NCI-H1930 (cell line): Measurements from ENCODE around the gene FDX2.
A peak's percentile ranks its signal among the peaks of the same experiment; 100 is the strongest.
"Not testable (repeated sequence)": the region's sequence is repeated elsewhere in the genome, so short reads cannot be mapped to it uniquely, and the experiment has no call there.

Experiments used
- DNase-seq, 2 experiments: peaks; one replicate each; lab custom pipeline; 2025; lab: John Stamatoyannopoulos, UW

Gene FDX2

GRCh38 chr19:10284065-10284959 is 31.5 kb downstream of the FDX2 start:
- DNase-seq, result no peak

GRCh38 chr19:10283301-10284064 is 32.3 kb downstream of the FDX2 start:
- no peak for DNase-seq

- not testable (repeated sequence) for DNase-seq
Observed at GRCh38 chr19:10282043-10282442, 33.8 kb downstream of the FDX2 start.

GRCh38 chr19:10279737-10280442 is 35.9 kb downstream of the FDX2 start:
- no peak for DNase-seq

GRCh38 chr19:10278935-10279334 is 36.9 kb downstream of the FDX2 start:
- DNase-seq, result no peak

GRCh38 chr19:10277795-10278589 is 37.8 kb downstream of the FDX2 start:
- no peak for DNase-seq

GRCh38 chr19:10274589-10274988 is 41.2 kb downstream of the FDX2 start:
- DNase-seq, result no peak

- DNase-seq, result no peak
Observed at GRCh38 chr19:10271543-10272086, 44.2 kb downstream of the FDX2 start.

- no peak for DNase-seq
Observed at GRCh38 chr19:10270616-10271394, 45.0 kb downstream of the FDX2 start, which contains the start of gene ICAM1. TSS of gene ICAM1 (plus strand) at chr19:10271120. CDS start at chr19:10271160, 40 bp downstream.

GRCh38 chr19:10270180-10270615 is 45.6 kb downstream of the FDX2 start:
- no peak for DNase-seq

- DNase-seq, result peak in 1 of 2 experiments; percentile 35
Observed at GRCh38 chr19:10269333-10270179, 46.3 kb downstream of the FDX2 start.

- no peak for DNase-seq
Observed at GRCh38 chr19:10268071-10268470, 47.7 kb downstream of the FDX2 start.

GRCh38 chr19:10266706-10267105 is 49.1 kb downstream of the FDX2 start:
- no peak for DNase-seq

- DNase-seq, result no peak
Observed at GRCh38 chr19:10262771-10263170, 53.0 kb downstream of the FDX2 start.

- DNase-seq, result no peak
Observed at GRCh38 chr19:10260141-10260584, 55.7 kb downstream of the FDX2 start.
